Myometrial cell (primary cell): ENCODE results near the gene VMAC. TPM values are rescaled to one million over a fixed set of nuclear protein-coding genes. Genes with fewer than 3 reads are reported as not detected.

Experiments used
- total RNA-seq: library from RNA; depleted of rRNA; stranded (reverse); fragments of >200 nt; gene quantifications from 2 replicates; pipeline ENCODE4 v1.2.3, GENCODE V29; 2015

The VMAC gene
- total RNA-seq: 1.4 and 2.9 TPM in 2 replicates

GRCh38 chr19:5904352-5905113 is at the start of gene VMAC:
Gene VMAC, plus strand, starts transcription at chr19:5904872. Its CDS starts 19 bp downstream, at chr19:5904891.

GRCh38 chr19:5903624-5904351 is 884 bp upstream of the VMAC start, which contains the start of gene NDUFA11:
Gene NDUFA11, minus strand, starts transcription at chr19:5903790. Its CDS starts 82 bp downstream, at chr19:5903708.

GRCh38 chr19:5913739-5914357 is 9.2 kb downstream of the VMAC start, which contains the start of gene CAPS:
Gene CAPS, plus strand, starts transcription at chr19:5914254. Its CDS starts 153 bp downstream, at chr19:5914407.

Other genes with a start within 250 kb of the VMAC start
- gene MICOS13, start 224.4 kb upstream of the VMAC start, total RNA-seq: 48.7 and 82.5 TPM in 2 replicates
- 8.9 TPM in 2 replicates for gene HSD11B1L, start 223.8 kb upstream of the VMAC start, total RNA-seq
- 1,066 and 1,245 TPM in 2 replicates for gene RPL36, start 214.6 kb upstream of the VMAC start, total RNA-seq
- gene LONP1, start 184.7 kb upstream of the VMAC start, total RNA-seq: 95.3 and 148 TPM in 2 replicates
- not detected in 2 replicates for gene CATSPERD, start 184.2 kb upstream of the VMAC start, total RNA-seq
- gene PRR22, start 120.1 kb upstream of the VMAC start, total RNA-seq: not detected in 2 replicates
- 23.1 and 31.7 TPM in 2 replicates for gene DUS3L, start 113.7 kb upstream of the VMAC start, total RNA-seq
- gene NRTN, start 99.8 kb upstream of the VMAC start, total RNA-seq: 0.86 TPM in 1 of 2 replicates, not detected in the other
- not detected in 2 replicates for gene FUT6, start 65.2 kb upstream of the VMAC start, total RNA-seq
- not detected in 2 replicates for gene FUT3, start 53.4 kb upstream of the VMAC start, total RNA-seq
- not detected in 2 replicates for gene FUT5, start 34.3 kb upstream of the VMAC start, total RNA-seq
- gene NDUFA11, start 1.1 kb upstream of the VMAC start, total RNA-seq: 330 and 348 TPM in 2 replicates
- 0.58 and 0.71 TPM in 2 replicates for gene CAPS, start 9.4 kb downstream of the VMAC start, total RNA-seq
- 63.8 and 106 TPM in 2 replicates for gene RANBP3, start 73.3 kb downstream of the VMAC start, total RNA-seq
- gene RFX2, start 205.6 kb downstream of the VMAC start, total RNA-seq: 3.2 and 8.9 TPM in 2 replicates
- not detected in 2 replicates for gene ACSBG2, start 230.8 kb downstream of the VMAC start, total RNA-seq